NCI-H1105 (cell line): ENCODE data around the gene PIR.
A peak's percentile ranks its signal among the peaks of the same experiment; 100 is the strongest.

Experiments used
- DNase-seq: peaks from one replicate; lab custom pipeline; 2025; lab: John Stamatoyannopoulos, UW

PIR gene

GRCh38 chrX:15483891-15484290 lies 9.2 kb downstream of the PIR start:
- no peak for DNase-seq

GRCh38 chrX:15475486-15475885 lies 17.6 kb downstream of the PIR start:
- no peak for DNase-seq

- no peak for DNase-seq
These were observed 18.1 kb downstream of the PIR start for GRCh38 chrX:15475021-15475420.

GRCh38 chrX:15474028-15474427 lies 19.1 kb downstream of the PIR start:
- no peak for DNase-seq

- no peak for DNase-seq
These were observed 20.6 kb downstream of the PIR start for GRCh38 chrX:15472531-15472930.

- peak; percentile 25 for DNase-seq
These were observed 22.1 kb downstream of the PIR start for GRCh38 chrX:15471028-15471427.

GRCh38 chrX:15469613-15470012 lies 23.5 kb downstream of the PIR start:
- DNase-seq = no peak

GRCh38 chrX:15468036-15468435 lies 25.1 kb downstream of the PIR start:
- DNase-seq = peak; percentile 11

GRCh38 chrX:15465896-15466651 lies 27.1 kb downstream of the PIR start:
- DNase-seq = no peak

- DNase-seq = no peak
These were observed 27.8 kb downstream of the PIR start for GRCh38 chrX:15465347-15465746.

- no peak for DNase-seq
These were observed 28.4 kb downstream of the PIR start for GRCh38 chrX:15464704-15465103.

GRCh38 chrX:15451913-15452312 lies 41.2 kb downstream of the PIR start:
- DNase-seq = no peak

- DNase-seq = no peak
These were observed 45.0 kb downstream of the PIR start for GRCh38 chrX:15448010-15448639.

- DNase-seq = no peak
These were observed 51.7 kb downstream of the PIR start for GRCh38 chrX:15441464-15441863.

GRCh38 chrX:15438332-15438731 lies 54.8 kb downstream of the PIR start:
- DNase-seq = no peak

GRCh38 chrX:15437724-15438123 lies 55.4 kb downstream of the PIR start:
- DNase-seq = no peak

- DNase-seq = no peak
These were observed 57.1 kb downstream of the PIR start for GRCh38 chrX:15435836-15436619.

- no peak for DNase-seq
These were observed 58.9 kb downstream of the PIR start for GRCh38 chrX:15434205-15434604.

- no peak for DNase-seq
These were observed 62.5 kb downstream of the PIR start for GRCh38 chrX:15430584-15430983.

- DNase-seq = no peak
These were observed 63.1 kb downstream of the PIR start for GRCh38 chrX:15430076-15430475.

- no peak for DNase-seq
These were observed 68.1 kb downstream of the PIR start for GRCh38 chrX:15425024-15425423.

- DNase-seq = no peak
These were observed 74.4 kb downstream of the PIR start for GRCh38 chrX:15418707-15419181.
